Trophoblast cell (in vitro differentiated cells and primary cell): ENCODE data around the gene POLN.
A peak's percentile ranks its signal among the peaks of the same experiment; 100 is the strongest.

Experiments
- DNase-seq, 2 donors: peaks; one replicate each; pipeline ENCODE4 v3.0.0-alpha.2; 2016
- H2AFZ ChIP-seq: 2 replicates; pipeline ENCODE4 v1.6.1; 2013; ENCODE audit warnings: low read length, moderate library complexity, mild to moderate bottlenecking; ENCODE audit not compliant: insufficient read depth, poor library complexity
- H2AK5ac ChIP-seq: 2 replicates; pipeline ENCODE4 v1.6.1; 2013; ENCODE audit warnings: mild to moderate bottlenecking, low read length
- H2BK120ac ChIP-seq: 2 replicates; pipeline ENCODE4 v1.6.1; 2013; ENCODE audit warnings: low read length, mild to moderate bottlenecking, moderate library complexity; ENCODE audit not compliant: insufficient read depth, poor library complexity
- H2BK12ac ChIP-seq: 2 replicates; pipeline ENCODE4 v1.6.1; 2013; ENCODE audit warnings: mild to moderate bottlenecking, low read length, moderate library complexity
- H2BK5ac ChIP-seq: 2 replicates; pipeline ENCODE4 v1.6.1; 2013; ENCODE audit warnings: low read length, low read depth, moderate library complexity, mild to moderate bottlenecking; ENCODE audit not compliant: poor library complexity
- H3K14ac ChIP-seq: 2 replicates; pipeline ENCODE4 v1.6.1; 2013; ENCODE audit warnings: mild to moderate bottlenecking, low read length
- H3K18ac ChIP-seq: 2 replicates; pipeline ENCODE4 v1.6.1; 2013; ENCODE audit warnings: mild to moderate bottlenecking, low read length
- H3K23ac ChIP-seq: 2 replicates; pipeline ENCODE4 v1.6.1; 2013; ENCODE audit warnings: low read length
- H3K27ac ChIP-seq: 2 replicates; pipeline ENCODE4 v1.5.1; 2013; ENCODE audit warnings: low read depth, mild to moderate bottlenecking, inconsistent platforms, low read length, moderate library complexity
- H3K27me3 ChIP-seq: 2 replicates; pipeline ENCODE4 v1.6.1; 2013; ENCODE audit warnings: inconsistent platforms, mild to moderate bottlenecking, low read length, moderate library complexity; ENCODE audit not compliant: insufficient read depth
- H3K36me3 ChIP-seq, 2 experiments: 1 replicate in 1 of 2; 2 replicates in 1 of 2; pipeline ENCODE4 v1.6.1; 2013; ENCODE audit warnings: low read length in 2 of 2, mild to moderate bottlenecking in 2 of 2, moderate library complexity in 1 of 2; ENCODE audit not compliant: insufficient read depth in 2 of 2, control insufficient read depth in 1 of 2
- H3K4ac ChIP-seq: 2 replicates; pipeline ENCODE4 v1.6.1; 2013; ENCODE audit warnings: low read depth, mild to moderate bottlenecking, low read length, moderate library complexity
- H3K4me1 ChIP-seq, 2 experiments: 1 replicate in 1 of 2; 2 replicates in 1 of 2; pipeline ENCODE4 v1.6.1; 2013; ENCODE audit warnings: low read length in 2 of 2, mild to moderate bottlenecking in 2 of 2, moderate library complexity in 1 of 2; ENCODE audit not compliant: insufficient read depth in 2 of 2, control insufficient read depth in 1 of 2
- H3K4me2 ChIP-seq: 2 replicates; pipeline ENCODE4 v1.6.1; 2013; ENCODE audit warnings: inconsistent platforms, mild to moderate bottlenecking, low read length, moderate library complexity
- H3K4me3 ChIP-seq: 2 replicates; pipeline ENCODE4 v1.5.1; 2013; ENCODE audit warnings: mild to moderate bottlenecking, low read depth, low read length, inconsistent platforms
- H3K79me1 ChIP-seq: one replicate; pipeline ENCODE4 v1.6.1; 2013; ENCODE audit warnings: low read length
- H3K79me2 ChIP-seq: 2 replicates; pipeline ENCODE4 v1.6.1; 2013; ENCODE audit warnings: low read length, mild to moderate bottlenecking; ENCODE audit not compliant: control insufficient read depth, insufficient read depth, poor library complexity
- H3K9ac ChIP-seq: 2 replicates; pipeline ENCODE4 v1.6.1; 2013; ENCODE audit warnings: mild to moderate bottlenecking, low read length
- H3K9me3 ChIP-seq: 2 replicates; pipeline ENCODE4 v1.6.1; 2013; ENCODE audit warnings: low read depth, mild to moderate bottlenecking, control low read depth, inconsistent platforms, low read length; ENCODE audit not compliant: insufficient read depth
- H4K12ac ChIP-seq: 2 replicates; pipeline ENCODE4 v1.6.1; 2013; ENCODE audit warnings: low read depth, mild to moderate bottlenecking, low read length, moderate library complexity
- H4K8ac ChIP-seq: 2 replicates; pipeline ENCODE4 v1.6.1; 2013; ENCODE audit warnings: low read depth, mild to moderate bottlenecking, low read length, moderate library complexity
- H4K91ac ChIP-seq: one replicate; pipeline ENCODE4 v1.6.1; 2013; ENCODE audit warnings: low read depth, mild to moderate bottlenecking, low read length, moderate library complexity
- WGBS: extraction: QIAGEN DNeasy Blood & Tissue Kit; methylation state at CpG from one replicate; pipeline ENCODE4 v1.1.7; 2013; ENCODE audit warnings: missing lambda C conversion rate; ENCODE audit not compliant: insufficient read length, insufficient coverage; ENCODE audit errors: extremely low coverage; 5-methylcytosine and 5-hydroxymethylcytosine counted together

Gene POLN

DNA sequence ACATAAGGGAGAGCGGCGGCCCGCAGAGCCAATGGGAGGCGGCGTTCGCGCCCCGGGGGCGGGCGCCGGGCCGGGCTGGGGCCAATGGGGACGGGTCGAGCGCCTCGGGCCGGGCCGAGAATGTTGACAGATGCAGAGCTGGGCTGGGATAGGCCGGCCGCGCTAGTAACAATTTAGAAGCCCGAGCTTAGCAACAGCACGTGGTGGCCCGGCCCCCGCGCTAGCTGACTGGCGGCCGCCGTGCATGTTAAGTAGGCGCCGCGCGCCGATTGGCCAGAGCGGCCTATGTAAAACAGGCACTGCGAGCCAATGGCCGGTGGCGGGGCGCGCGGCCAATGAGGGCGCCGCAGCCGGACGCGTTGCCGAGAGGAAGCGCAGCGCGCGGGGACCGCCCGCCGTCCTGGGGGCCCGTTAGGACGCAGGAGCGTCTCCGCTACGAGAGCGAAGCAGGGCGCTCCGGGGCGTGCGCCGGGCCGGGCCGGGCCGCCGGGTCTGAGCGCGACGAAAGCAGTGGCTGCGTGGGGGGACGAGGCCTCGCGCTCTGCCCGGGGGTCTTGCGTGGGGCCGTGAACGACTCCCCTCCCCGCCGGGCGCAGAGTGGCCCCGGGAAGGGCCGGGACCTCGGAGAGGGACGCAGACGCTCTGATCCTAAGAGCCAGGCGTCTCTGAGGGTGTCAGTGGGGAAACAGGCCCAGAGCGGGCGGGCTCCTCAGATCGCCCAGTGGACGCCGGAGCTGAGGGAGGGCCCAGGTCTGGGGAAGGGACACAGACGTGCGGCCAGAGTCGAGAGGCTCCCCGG, 20.4 kb upstream of the POLN start:
- peak overlapping the region; percentile 19 for H3K4ac ChIP-seq
- H2AK5ac ChIP-seq, result peak overlapping the region; percentile 18
- DNase-seq, result peak; percentile 99 to 100
- no CpG with 5 or more reads among the region's 98 CpGs for WGBS
- H3K23ac ChIP-seq, result no peak overlapping the region
- H3K4me1 ChIP-seq, result peaks cover 9 to 14% of the 10 kb centered on the region in 2 experiments
- peak overlapping the region; percentile 91 for H4K8ac ChIP-seq
- H2BK5ac ChIP-seq, result peak overlapping the region; percentile 80
- peaks cover 10% of the 10 kb centered on the region for H3K79me1 ChIP-seq
- no peaks in the 10 kb centered on the region for H3K9me3 ChIP-seq
- peak overlapping the region; percentile 69 for H3K14ac ChIP-seq
- peaks cover 9% of the 10 kb centered on the region for H3K79me2 ChIP-seq
- no peaks in the 10 kb centered on the region for H3K27me3 ChIP-seq
- peaks cover 27 to 28% of the 10 kb centered on the region in 2 experiments for H3K36me3 ChIP-seq
- peak overlapping the region; percentile 79 for H3K4me2 ChIP-seq
- H4K91ac ChIP-seq, result peak overlapping the region; percentile 92
- peak overlapping the region; percentile 79 for H4K12ac ChIP-seq
- peak overlapping the region; percentile 73 for H2BK120ac ChIP-seq
- H3K9ac ChIP-seq, result peak overlapping the region; percentile 73
- H3K4me3 ChIP-seq, result peak overlapping the region; percentile 76
- no peak overlapping the region for H2BK12ac ChIP-seq
- H3K18ac ChIP-seq, result peak overlapping the region; percentile 64
- peak overlapping the region; percentile 98 for H2AFZ ChIP-seq
- H3K27ac ChIP-seq, result peak overlapping the region; percentile 62

GRCh38 chr4:2261853-2262144, 19.9 kb upstream of the POLN start, which contains the start of gene MXD4:
TSS of gene MXD4 (minus strand) at chr4:2262109. CDS start at chr4:2261980, 129 bp downstream.
- peak within 1 kb of the TSS; percentile 79 for H4K12ac ChIP-seq
- no peak within 1 kb of the TSS for H3K23ac ChIP-seq
- H3K9me3 ChIP-seq, result no peaks in the 10 kb centered on the region
- peak within 1 kb of the TSS; percentile 98 for H2AFZ ChIP-seq
- peak within 1 kb of the TSS; percentile 48 for H2AK5ac ChIP-seq
- peak within 1 kb of the TSS; percentile 80 for H2BK5ac ChIP-seq
- peaks cover 31 to 33% of the 10 kb centered on the region in 2 experiments for H3K36me3 ChIP-seq
- H4K91ac ChIP-seq, result peak within 1 kb of the TSS; percentile 92
- peak within 1 kb of the TSS; percentile 56 for H3K4ac ChIP-seq
- no peaks in the 10 kb centered on the region for H3K27me3 ChIP-seq
- H3K14ac ChIP-seq, result peak within 1 kb of the TSS; percentile 88
- peak within 1 kb of the TSS; percentile 91 for H4K8ac ChIP-seq
- peak within 1 kb of the TSS; percentile 79 for H3K4me2 ChIP-seq
- H3K9ac ChIP-seq, result peak within 1 kb of the TSS; percentile 88
- peaks cover 10% of the 10 kb centered on the region for H3K79me1 ChIP-seq
- peak within 1 kb of the TSS; percentile 62 for H3K27ac ChIP-seq
- no peak for DNase-seq
- H3K79me2 ChIP-seq, result peaks cover 9% of the 10 kb centered on the region
- peak within 1 kb of the TSS; percentile 81 for H3K18ac ChIP-seq
- no CpG with 5 or more reads among the region's 46 CpGs for WGBS
- peak within 1 kb of the TSS; percentile 73 for H2BK120ac ChIP-seq
- H2BK12ac ChIP-seq, result no peak within 1 kb of the TSS
- H3K4me1 ChIP-seq, result peaks cover 9 to 14% of the 10 kb centered on the region in 2 experiments
- H3K4me3 ChIP-seq, result peak within 1 kb of the TSS; percentile 90

- peak overlapping the region; percentile 88 for H3K9ac ChIP-seq
- peak overlapping the region; percentile 24 for H2BK120ac ChIP-seq
- no peaks in the 10 kb centered on the region for H3K9me3 ChIP-seq
- peaks cover 34 to 36% of the 10 kb centered on the region in 2 experiments for H3K36me3 ChIP-seq
- peak overlapping the region; percentile 81 for H3K18ac ChIP-seq
- no peak overlapping the region for H3K23ac ChIP-seq
- H3K4me2 ChIP-seq, result peak overlapping the region; percentile 74
- H4K91ac ChIP-seq, result peak overlapping the region; percentile 86
- peaks cover 10% of the 10 kb centered on the region for H3K79me1 ChIP-seq
- DNase-seq, result peak; percentile 22 to 73
- H3K4ac ChIP-seq, result peak overlapping the region; percentile 56
- H3K4me3 ChIP-seq, result peak overlapping the region; percentile 90
- H2AFZ ChIP-seq, result peak overlapping the region; percentile 61
- H4K12ac ChIP-seq, result peak overlapping the region; percentile 79
- peak overlapping the region; percentile 82 for H4K8ac ChIP-seq
- H2BK12ac ChIP-seq, result no peak overlapping the region
- peaks cover 9 to 14% of the 10 kb centered on the region in 2 experiments for H3K4me1 ChIP-seq
- peak overlapping the region; percentile 61 for H2BK5ac ChIP-seq
- no CpG with 5 or more reads among the region's 91 CpGs for WGBS
- peak overlapping the region; percentile 48 for H2AK5ac ChIP-seq
- H3K27me3 ChIP-seq, result no peaks in the 10 kb centered on the region
- peak overlapping the region; percentile 88 for H3K14ac ChIP-seq
- peaks cover 9% of the 10 kb centered on the region for H3K79me2 ChIP-seq
- H3K27ac ChIP-seq, result no peak overlapping the region
Observed at GRCh38 chr4:2261110-2261852, 19.4 kb upstream of the POLN start.

DNA sequence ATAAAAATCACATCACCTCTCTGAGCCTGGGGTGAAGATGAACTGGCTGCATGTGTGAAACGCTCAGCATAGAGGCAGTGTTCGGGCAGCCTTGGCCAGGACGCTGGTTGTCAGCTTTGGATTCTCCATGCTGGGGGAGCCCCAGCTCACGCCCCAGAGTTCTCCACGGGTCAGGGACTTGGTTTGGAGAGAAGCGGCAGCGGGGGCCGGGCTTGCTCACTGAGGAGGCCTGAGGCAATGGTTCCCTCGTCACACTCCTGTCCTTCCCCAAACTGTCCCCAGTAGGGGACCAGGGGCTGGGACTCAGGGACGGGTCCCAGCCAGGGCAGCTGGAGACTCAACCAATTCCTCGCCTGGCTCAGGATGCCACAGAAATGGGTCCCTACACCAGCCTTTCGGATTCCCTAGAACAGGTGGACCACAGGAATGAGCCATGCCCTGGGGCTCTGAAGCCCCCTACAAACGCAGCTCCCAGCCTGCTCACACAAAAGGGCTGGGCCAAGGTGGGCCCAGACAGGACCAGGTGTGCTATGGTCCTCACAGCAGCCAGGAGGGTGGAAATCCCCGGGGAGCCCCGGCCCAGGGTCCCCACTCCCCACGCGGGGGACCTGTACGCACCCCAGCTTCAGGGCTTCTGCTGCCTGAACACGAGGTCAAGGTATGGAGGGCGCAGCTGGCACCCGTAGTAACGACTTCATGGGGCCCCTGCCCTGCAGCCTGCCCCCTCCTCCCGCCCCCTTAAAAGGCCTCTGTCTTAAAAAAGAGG, 18.6 kb upstream of the POLN start:
- Histone ChIP-seq H4K8ac (peak overlapping the region; percentile 36), H4K12ac (no peak overlapping the region), H2BK12ac (no peak overlapping the region), H3K79me1 (peaks cover 10% of the 10 kb centered on the region), H3K4me2 (peak overlapping the region; percentile 74), H4K91ac (no peak overlapping the region), H3K14ac (peak overlapping the region; percentile 28), H3K4me3 (peak overlapping the region; percentile 90), H3K9me3 (no peaks in the 10 kb centered on the region), H2AK5ac (no peak overlapping the region), H2BK5ac (no peak overlapping the region), H3K4me1 (peaks cover 9 to 14% of the 10 kb centered on the region in 2 experiments), H3K79me2 (peaks cover 9% of the 10 kb centered on the region), H2BK120ac (no peak overlapping the region), H3K27ac (no peak overlapping the region), H3K36me3 (peaks cover 38 to 41% of the 10 kb centered on the region in 2 experiments), H3K23ac (no peak overlapping the region), H3K27me3 (no peaks in the 10 kb centered on the region), H3K4ac (no peak overlapping the region), H2AFZ (no peak overlapping the region), H3K9ac (peak overlapping the region; percentile 46), H3K18ac (peak overlapping the region; percentile 68)
- WGBS, result no CpG with 5 or more reads among the region's 23 CpGs
- DNase-seq, result peak in 1 of 2 donors; percentile 7
